Caco-2 (cell line): Measurements from ENCODE around the gene ADAM12. TPM values are rescaled to one million over a fixed set of nuclear protein-coding genes. Genes with fewer than 3 reads are reported as not detected.

ENCODE experiments used
- BruUV-seq: library from RNA; stranded (reverse); fragments of 400-500 nt; replicated peaks from 2 replicates; lab custom pipeline; 2021; lab: Mats Ljungman, UMichigan
- CTCF ChIA-PET: fragments of 300-600 bp; sonication (Branson Sonifier 250); formaldehyde crosslinking; loops from one replicate; lab custom pipeline; 2022; ENCODE audit warnings: antibody characterized with exemption; lab: Charles Lee
- POLR2A ChIA-PET: fragments of 300-600 bp; sonication (Branson Sonifier 250); formaldehyde crosslinking; loops from one replicate; lab custom pipeline; 2022; ENCODE audit warnings: antibody characterized with exemption; lab: Charles Lee
- DNase-seq, 2 experiments: peaks; one replicate each; pipeline versions ENCODE4 v3.0.0 to v3.0.0-alpha.2; 2020 to 2022
- H3K27me3 ChIP-seq: replicated peaks from 2 replicates; pipeline ENCODE4 v1.6.0; 2011; ENCODE audit warnings: low read length; ENCODE audit not compliant: control insufficient read depth, insufficient read depth
- H3K36me3 ChIP-seq: 2 replicates; pipeline ENCODE4 v1.5.1; 2011; ENCODE audit warnings: low read length; ENCODE audit not compliant: control insufficient read depth, insufficient read depth
- H3K4me1 ChIP-seq: fragments of 250-450 bp; sonication (Bioruptor Pico); 2 replicates; pipeline ENCODE4 v1.5.1; 2020; ENCODE audit warnings: mild to moderate bottlenecking
- H3K4me3 ChIP-seq: 2 replicates; pipeline ENCODE4 v1.5.1; 2011; ENCODE audit warnings: low read depth, mild to moderate bottlenecking, control low read depth, low read length
- H3K9me3 ChIP-seq: fragments of 250-450 bp; sonication (Bioruptor Pico); 2 replicates; pipeline ENCODE4 v1.5.1; 2020; ENCODE audit warnings: mild to moderate bottlenecking, moderate library complexity
- H3K27ac Mint-ChIP-seq: one replicate; pipeline ENCODE4 v1.8.0; 2022; ENCODE audit warnings: mixed read lengths; ENCODE audit not compliant: unreplicated experiment
- H3K27me3 Mint-ChIP-seq: one replicate; pipeline ENCODE4 v1.8.0; 2022; ENCODE audit warnings: mixed read lengths; ENCODE audit not compliant: insufficient read depth, unreplicated experiment
- H3K36me3 Mint-ChIP-seq: one replicate; pipeline ENCODE4 v1.8.0; 2022; ENCODE audit warnings: mild to moderate bottlenecking, mixed read lengths; ENCODE audit not compliant: insufficient read depth, unreplicated experiment
- H3K4me1 Mint-ChIP-seq: one replicate; pipeline ENCODE4 v1.8.0; 2022; ENCODE audit warnings: low read depth, mixed read lengths; ENCODE audit not compliant: unreplicated experiment
- H3K4me3 Mint-ChIP-seq: one replicate; pipeline ENCODE4 v1.8.0; 2022; ENCODE audit warnings: mild to moderate bottlenecking, moderate library complexity, mixed read lengths; ENCODE audit not compliant: unreplicated experiment
- H3K9me3 Mint-ChIP-seq: one replicate; pipeline ENCODE4 v1.8.0; 2022; ENCODE audit warnings: mixed read lengths; ENCODE audit not compliant: unreplicated experiment
- CTCF ChIP-seq, 2 experiments: fragments of 200-600 bp in 1 of 2; IDR thresholded peaks; 1 replicate in 1 of 2; 2 replicates in 1 of 2; pipeline versions ENCODE4 v1.5.1 to v1.8.0; 2011 to 2022; ENCODE audit warnings: antibody characterized with exemption in 1 of 2, control low read depth in 1 of 2, inconsistent platforms in 1 of 2, low read depth in 1 of 2, low read length in 1 of 2, mild to moderate bottlenecking in 1 of 2, moderate library complexity in 1 of 2; ENCODE audit not compliant: insufficient read depth in 1 of 2, severe bottlenecking in 1 of 2, unreplicated experiment in 1 of 2
- intact Hi-C: fragments of 100-400 bp; cut with micrococcal nuclease; formaldehyde crosslinking; loops from one replicate; pipeline ENCODE4 v1.10.0; 2022; ENCODE audit not compliant: unreplicated experiment
- total RNA-seq: library from RNA; stranded (reverse); gene quantifications from 2 replicates; pipeline ENCODE4 v1.2.3, GENCODE V29; 2022

Gene ADAM12
- total RNA-seq, 1 experiment from 2014 or later, result not detected

DNA sequence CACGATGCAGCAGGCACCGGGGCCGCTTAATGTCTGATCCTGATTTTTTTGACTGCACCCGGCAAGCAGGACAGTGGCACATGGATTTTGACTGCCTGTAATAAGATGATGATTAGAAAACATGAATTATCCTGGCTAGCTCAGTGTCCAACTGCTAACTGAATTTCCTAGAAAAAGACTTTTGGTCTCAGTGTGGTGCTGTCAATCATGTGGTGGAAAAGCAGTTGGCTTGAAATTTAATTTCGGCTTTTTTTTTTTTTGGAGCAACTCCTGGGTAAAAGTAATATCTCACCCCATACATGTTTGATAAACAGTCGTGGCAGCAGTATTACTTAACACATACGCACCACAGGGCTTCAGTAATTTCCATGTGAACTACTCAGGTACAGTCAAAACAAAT, 264.2 kb downstream of the ADAM12 start:
- no peaks in the 10 kb centered on the region for H3K36me3 ChIP-seq
- Mint-ChIP-seq H3K27ac (no peak overlapping the region), H3K9me3 (no peaks in the 10 kb centered on the region), H3K4me3 (no peak overlapping the region), H3K27me3 (no peaks in the 10 kb centered on the region), H3K36me3 (no peaks in the 10 kb centered on the region), H3K4me1 (no peaks in the 10 kb centered on the region)
- H3K9me3 ChIP-seq, result peaks cover 8% of the 10 kb centered on the region; the same call in 1 of the 2 replicates
- intact Hi-C loops, result no loop called here
- H3K4me1 ChIP-seq, result peaks cover 9% of the 10 kb centered on the region
- POLR2A ChIA-PET, result no interaction called here
- CTCF ChIA-PET, result no interaction called here
- no peak for DNase-seq
- no peak overlapping the region for H3K4me3 ChIP-seq
- TF ChIP-seq CTCF (IDR thresholded peaks at IDR 0.05; ENCODE audit: insufficient read depth in 1 of 2, low read depth in 1 of 2, low read length in 1 of 2, severe bottlenecking in 1 of 2, unreplicated experiment in 1 of 2), result no peak
- H3K27me3 ChIP-seq, result no peaks in the 10 kb centered on the region
- no TSS peak for BruUV-seq

DNA sequence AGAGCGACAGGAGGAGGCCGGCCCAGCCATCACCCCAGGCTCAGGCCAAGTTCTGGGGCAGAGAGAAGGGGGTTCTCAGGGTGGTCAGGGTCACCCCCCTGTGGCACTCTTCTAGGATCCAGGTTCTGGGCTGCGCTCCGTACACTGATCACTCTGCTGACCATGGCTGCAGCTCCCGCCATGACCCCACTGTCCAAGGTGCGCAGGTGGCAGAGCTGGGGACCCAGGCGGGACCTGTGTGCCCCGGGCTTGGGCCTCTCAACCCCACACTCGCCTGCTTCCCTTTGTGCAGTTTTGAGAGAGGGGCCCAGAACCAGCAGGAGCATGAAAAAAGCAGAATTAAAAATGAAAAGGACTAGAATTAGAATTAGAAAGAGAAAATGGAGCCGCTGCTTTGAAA, 264.8 kb downstream of the ADAM12 start:
- no peaks in the 10 kb centered on the region for H3K36me3 ChIP-seq
- DNase-seq, result no peak
- POLR2A ChIA-PET, result no interaction called here
- Mint-ChIP-seq H3K4me1 (peaks cover under 1% of the 10 kb centered on the region), H3K36me3 (no peaks in the 10 kb centered on the region), H3K9me3 (no peaks in the 10 kb centered on the region), H3K27ac (no peak overlapping the region), H3K27me3 (no peaks in the 10 kb centered on the region), H3K4me3 (no peak overlapping the region)
- H3K4me1 ChIP-seq, result peaks cover 14% of the 10 kb centered on the region
- H3K4me3 ChIP-seq, result no peak overlapping the region
- no peaks in the 10 kb centered on the region for H3K27me3 ChIP-seq
- peaks cover 11% of the 10 kb centered on the region; the same call in 1 of the 2 replicates for H3K9me3 ChIP-seq
- no peak for TF ChIP-seq CTCF (IDR thresholded peaks at IDR 0.05; ENCODE audit: insufficient read depth in 1 of 2, low read depth in 1 of 2, low read length in 1 of 2, severe bottlenecking in 1 of 2, unreplicated experiment in 1 of 2)
- intact Hi-C loops, result no loop called here
- CTCF ChIA-PET, result no interaction called here
- BruUV-seq, result no TSS peak

- no TSS peak for BruUV-seq
- Histone ChIP-seq H3K9me3 (peaks cover 11% of the 10 kb centered on the region; the same call in 1 of the 2 replicates), H3K4me3 (no peak overlapping the region), H3K4me1 (peaks cover 19% of the 10 kb centered on the region), H3K36me3 (no peaks in the 10 kb centered on the region), H3K27me3 (no peaks in the 10 kb centered on the region)
- no peak for DNase-seq
- CTCF ChIA-PET, result no interaction called here
- H3K9me3 Mint-ChIP-seq, result no peaks in the 10 kb centered on the region
- no peak overlapping the region for H3K4me3 Mint-ChIP-seq
- TF ChIP-seq CTCF (IDR thresholded peaks at IDR 0.05; ENCODE audit: insufficient read depth in 1 of 2, low read depth in 1 of 2, low read length in 1 of 2, severe bottlenecking in 1 of 2, unreplicated experiment in 1 of 2), result no peak
- no peak overlapping the region for H3K27ac Mint-ChIP-seq
- intact Hi-C loops, result no loop called here
- no peaks in the 10 kb centered on the region for H3K36me3 Mint-ChIP-seq
- H3K4me1 Mint-ChIP-seq, result peaks cover 5% of the 10 kb centered on the region
- POLR2A ChIA-PET, result no interaction called here
- no peaks in the 10 kb centered on the region for H3K27me3 Mint-ChIP-seq
These were observed 265.4 kb downstream of the ADAM12 start for GRCh38 chr10:126122881-126123280.
